Testis (tissue), 3 donors: ENCODE measurements around the gene MTRF1. TPM values are rescaled to one million over a fixed set of nuclear protein-coding genes. Genes with fewer than 3 reads are reported as not detected.

ENCODE experiments used
- DNase-seq: peaks from one replicate; pipeline ENCODE4 v3.0.0-alpha.2; 2019
- H3K27ac ChIP-seq, 2 donors: fragments of 200-600 bp; sonication (generic); one replicate each; pipeline ENCODE4 v1.5.1; 2019
- H3K27me3 ChIP-seq: fragments of 200-600 bp; sonication (generic); one replicate; pipeline ENCODE4 v1.5.1; 2019
- H3K36me3 ChIP-seq: fragments of 200-600 bp; sonication (generic); one replicate; pipeline ENCODE4 v1.5.1; 2017; ENCODE audit warnings: low read depth; ENCODE audit errors: missing control alignments
- H3K4me1 ChIP-seq: fragments of 200-600 bp; sonication (generic); one replicate; pipeline ENCODE4 v1.5.1; 2019
- H3K4me3 ChIP-seq, 2 donors: fragments of 200-600 bp; sonication (generic); one replicate each; pipeline ENCODE4 v1.5.1; 2017 to 2019
- H3K9me3 ChIP-seq: fragments of 200-600 bp; sonication (generic); one replicate; pipeline ENCODE4 v1.5.1; 2017
- POLR2A ChIP-seq: fragments of 450-650 bp; IDR thresholded peaks from one replicate; pipeline ENCODE4 v1.6.1; 2017; ENCODE audit warnings: antibody characterized with exemption, mild to moderate bottlenecking, moderate library complexity
- WGBS, 2 donors: methylation state at CpG; one replicate each; pipeline ENCODE4 v1.1.5; 2018; 5-methylcytosine and 5-hydroxymethylcytosine counted together
- intact Hi-C: fragments of 100-400 bp; cut with DNase I; formaldehyde crosslinking; loops from one replicate; pipeline ENCODE4 v1.15.1; 2023; ENCODE audit warnings: low total_unique reads
- polyA plus RNA-seq: library from polyadenylated mRNA; stranded (reverse); fragments of 350-450 nt; fragmentation: Illumina TruSeq; extraction: RNeasy Lipid Tissue Mini Kit (QIAGEN cat#74804); gene quantifications from one replicate; pipeline ENCODE4 v1.2.3, GENCODE V29; 2014; ENCODE audit warnings: low read depth, low replicate concordance; ENCODE audit not compliant: insufficient read depth
- total RNA-seq, 2 donors: library from RNA; depleted of rRNA; stranded (reverse); fragments of >200 nt; gene quantifications; one replicate each; pipeline ENCODE4 v1.2.3, GENCODE V29; 2016
- TF ChIP-seq, protein P1 (sequence below), 3 experiments: fragments of 450-650 bp in 2 of 3; fragments of 200-600 bp in 1 of 3; sonication (generic) in 1 of 3; IDR thresholded peaks; one replicate each; pipeline ENCODE4 v1.5.1; 2016 to 2019; ENCODE audit warnings: antibody characterized with exemption in 3 of 3, mild to moderate bottlenecking in 2 of 3, moderate library complexity in 1 of 3

The MTRF1 gene
- total and polyA plus RNA-seq, 3 donors from 2014 or later, result 20.3 to 32.8 (median 23.7) TPM

DNA sequence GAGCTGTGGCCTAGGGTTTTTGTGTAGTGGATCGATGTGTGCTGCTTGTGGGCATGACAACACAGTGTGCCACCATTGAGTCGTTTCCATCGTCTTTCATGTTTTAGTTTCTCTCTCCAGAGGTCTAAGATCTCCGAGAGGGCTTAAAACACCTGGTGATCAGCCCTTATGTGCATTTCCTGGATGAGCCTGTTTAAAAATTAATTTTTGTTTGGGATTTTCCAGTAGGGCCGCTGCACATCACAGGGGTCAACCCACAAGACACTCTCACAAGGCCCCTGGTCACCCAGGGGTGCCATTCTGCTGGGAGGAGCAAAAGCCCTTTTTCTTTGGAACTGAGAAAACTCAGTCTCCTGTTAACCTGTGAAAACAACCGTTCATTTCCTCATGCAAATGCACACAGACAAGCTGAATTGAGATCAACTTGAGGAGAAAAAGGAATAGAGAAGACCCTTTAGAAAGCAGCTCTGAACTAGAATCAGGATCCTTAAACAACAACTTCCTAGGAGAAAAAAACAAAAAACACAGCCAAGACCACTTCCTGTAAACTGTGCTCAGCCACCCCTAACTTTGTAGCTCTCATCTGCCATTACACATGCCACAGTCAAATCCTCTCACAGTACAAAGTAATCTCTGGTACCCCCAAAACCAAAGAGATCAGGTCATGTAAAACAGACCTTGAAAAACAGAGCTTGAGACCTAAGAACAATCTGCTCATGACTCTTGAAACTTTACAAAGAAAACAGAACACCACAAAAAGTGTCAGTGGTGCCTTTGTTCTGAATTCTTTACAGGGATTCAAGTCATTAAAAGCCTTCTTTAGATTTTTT lies 8.3 kb upstream of the MTRF1 start:
- no peaks in the 10 kb centered on the region for H3K36me3 ChIP-seq
- intact Hi-C loops, result no loop called here
- H3K27me3 ChIP-seq, result no peaks in the 10 kb centered on the region
- H3K9me3 ChIP-seq, result no peaks in the 10 kb centered on the region
- no peak overlapping the region for H3K27ac ChIP-seq
- H3K4me3 ChIP-seq, result no peak overlapping the region
- H3K4me1 ChIP-seq, result no peaks in the 10 kb centered on the region
- WGBS, 2 donors, result 83 to 87% methylated on average over 6 of the region's 6 CpGs
- TF ChIP-seq, protein P1, sequence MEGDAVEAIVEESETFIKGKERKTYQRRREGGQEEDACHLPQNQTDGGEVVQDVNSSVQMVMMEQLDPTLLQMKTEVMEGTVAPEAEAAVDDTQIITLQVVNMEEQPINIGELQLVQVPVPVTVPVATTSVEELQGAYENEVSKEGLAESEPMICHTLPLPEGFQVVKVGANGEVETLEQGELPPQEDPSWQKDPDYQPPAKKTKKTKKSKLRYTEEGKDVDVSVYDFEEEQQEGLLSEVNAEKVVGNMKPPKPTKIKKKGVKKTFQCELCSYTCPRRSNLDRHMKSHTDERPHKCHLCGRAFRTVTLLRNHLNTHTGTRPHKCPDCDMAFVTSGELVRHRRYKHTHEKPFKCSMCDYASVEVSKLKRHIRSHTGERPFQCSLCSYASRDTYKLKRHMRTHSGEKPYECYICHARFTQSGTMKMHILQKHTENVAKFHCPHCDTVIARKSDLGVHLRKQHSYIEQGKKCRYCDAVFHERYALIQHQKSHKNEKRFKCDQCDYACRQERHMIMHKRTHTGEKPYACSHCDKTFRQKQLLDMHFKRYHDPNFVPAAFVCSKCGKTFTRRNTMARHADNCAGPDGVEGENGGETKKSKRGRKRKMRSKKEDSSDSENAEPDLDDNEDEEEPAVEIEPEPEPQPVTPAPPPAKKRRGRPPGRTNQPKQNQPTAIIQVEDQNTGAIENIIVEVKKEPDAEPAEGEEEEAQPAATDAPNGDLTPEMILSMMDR (IDR thresholded peaks at IDR 0.05), result no peak
- TF ChIP-seq POLR2A, result no peak
- DNase-seq, result no peak

DNA sequence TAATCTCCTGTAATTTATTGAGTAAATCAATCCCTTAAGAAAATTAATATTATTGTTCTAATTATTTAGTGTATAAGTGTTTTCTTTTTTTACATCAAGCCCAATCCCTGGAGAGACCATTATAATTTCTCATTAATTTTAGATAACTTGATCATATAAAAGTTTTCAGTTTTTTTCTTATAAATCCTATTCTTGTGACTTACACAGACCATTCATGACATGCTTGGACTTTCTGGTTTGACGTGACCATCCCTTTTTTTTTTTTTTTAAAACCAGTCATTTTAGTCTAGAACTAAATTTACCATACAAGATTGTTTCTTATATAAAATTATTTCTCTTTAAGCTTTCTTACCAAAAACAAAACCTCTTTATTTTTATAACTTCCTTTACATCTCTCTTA lies 5.4 kb upstream of the MTRF1 start:
- Histone ChIP-seq H3K36me3 (no peaks in the 10 kb centered on the region), H3K9me3 (no peaks in the 10 kb centered on the region), H3K4me3 (no peak overlapping the region), H3K4me1 (no peaks in the 10 kb centered on the region), H3K27ac (no peak overlapping the region), H3K27me3 (no peaks in the 10 kb centered on the region)
- TF ChIP-seq POLR2A, result no peak
- TF ChIP-seq, protein P1 (IDR thresholded peaks at IDR 0.05), result no peak
- DNase-seq, result no peak
- WGBS, 2 donors, result 22 to 35% methylated on average over 1 of the region's 1 CpG
- intact Hi-C loops, result no loop called here

DNA sequence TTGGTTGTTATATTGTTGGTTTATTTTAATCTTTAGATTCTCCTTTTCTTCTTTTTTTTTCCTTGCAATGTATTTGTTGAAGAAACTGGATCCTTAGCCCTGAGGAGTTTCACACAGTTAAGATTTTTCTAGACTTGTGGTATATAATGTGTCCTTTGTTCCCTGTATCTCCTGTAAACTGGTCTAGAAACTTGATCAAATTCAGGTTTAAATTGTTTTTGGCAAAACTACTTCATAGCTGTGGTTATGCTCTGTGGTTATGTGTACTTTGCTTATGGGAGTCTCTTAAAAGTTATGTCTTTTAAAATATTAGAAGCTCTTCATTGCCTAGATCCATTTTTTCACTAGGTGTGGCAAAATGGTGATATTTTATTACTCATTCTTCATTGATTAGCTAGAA lies 3.7 kb upstream of the MTRF1 start:
- DNase-seq, result no peak
- H3K4me1 ChIP-seq, result peaks cover 7% of the 10 kb centered on the region

DNA sequence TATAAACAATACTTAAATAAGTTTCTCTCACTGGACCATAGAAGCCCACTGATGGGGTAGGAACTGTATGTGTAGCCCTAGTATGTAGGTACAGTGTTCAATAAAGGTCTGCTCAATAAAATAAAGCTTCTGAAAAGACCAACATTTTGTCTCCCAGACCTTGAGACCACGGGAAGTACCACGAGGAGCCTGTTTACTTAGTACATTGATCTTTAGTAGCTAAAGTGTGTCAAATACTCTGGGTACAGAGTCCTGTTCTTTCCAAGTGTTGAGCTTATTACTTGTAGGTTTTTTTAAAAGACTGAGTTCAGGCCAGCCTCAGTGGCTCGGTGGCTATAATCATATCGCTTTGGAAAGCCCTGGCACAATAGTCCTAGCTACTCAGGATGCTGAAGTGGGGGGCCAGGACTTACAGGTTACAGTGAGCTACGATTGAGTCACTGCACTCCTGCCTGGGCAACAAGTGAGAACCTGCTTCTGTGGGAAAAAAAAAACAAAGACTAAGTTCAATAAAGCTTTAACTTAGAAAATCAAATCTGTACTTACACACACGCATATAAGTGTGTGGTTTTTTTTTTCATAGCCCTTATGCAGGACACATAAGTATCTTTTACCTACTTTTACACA lies 3.4 kb downstream of the MTRF1 start:
- intact Hi-C loops, result no loop called here
- no peaks in the 10 kb centered on the region for H3K27me3 ChIP-seq
- WGBS, 2 donors, result 95% methylated on average over 6 of the region's 6 CpGs
- no peak overlapping the region for H3K4me3 ChIP-seq
- H3K4me1 ChIP-seq, result peaks cover 7% of the 10 kb centered on the region
- no peak for DNase-seq
- H3K27ac ChIP-seq, result no peak overlapping the region
- H3K36me3 ChIP-seq, result no peaks in the 10 kb centered on the region
- H3K9me3 ChIP-seq, result no peaks in the 10 kb centered on the region
- TF ChIP-seq, protein P1 (IDR thresholded peaks at IDR 0.05), result no peak
- no peak for TF ChIP-seq POLR2A

More for the DNA sequence above, 3.7 kb upstream of the MTRF1 start:
- no peaks in the 10 kb centered on the region for H3K36me3 ChIP-seq
- H3K4me3 ChIP-seq, result no peak overlapping the region
- intact Hi-C loops, result no loop called here
- H3K27ac ChIP-seq, result no peak overlapping the region
- no peaks in the 10 kb centered on the region for H3K9me3 ChIP-seq
- TF ChIP-seq POLR2A, result no peak
- TF ChIP-seq, protein P1 (IDR thresholded peaks at IDR 0.05), result no peak
- H3K27me3 ChIP-seq, result no peaks in the 10 kb centered on the region
